A673 (cell line): ENCODE results near the gene CMIP.

Source experiments
- EZH2 ChIP-seq: fragments of 200-600 bp; sonication (generic); IDR thresholded peaks from 2 replicates; pipeline ENCODE4 v1.6.1; 2017; ENCODE audit warnings: borderline replicate concordance, low read depth, mild to moderate bottlenecking, mixed read lengths, antibody characterized with exemption, low read length; ENCODE audit not compliant: poor library complexity, severe bottlenecking
- TF ChIP-seq, protein P1 (sequence below): fragments of 300-800, 200-600 bp; sonication (generic); conservative IDR thresholded peaks from 2 replicates; pipeline ENCODE4 v1.5.1; 2017; ENCODE audit warnings: low read depth, mild to moderate bottlenecking, antibody characterized with exemption, low read length, moderate library complexity, mixed read lengths

DNA sequence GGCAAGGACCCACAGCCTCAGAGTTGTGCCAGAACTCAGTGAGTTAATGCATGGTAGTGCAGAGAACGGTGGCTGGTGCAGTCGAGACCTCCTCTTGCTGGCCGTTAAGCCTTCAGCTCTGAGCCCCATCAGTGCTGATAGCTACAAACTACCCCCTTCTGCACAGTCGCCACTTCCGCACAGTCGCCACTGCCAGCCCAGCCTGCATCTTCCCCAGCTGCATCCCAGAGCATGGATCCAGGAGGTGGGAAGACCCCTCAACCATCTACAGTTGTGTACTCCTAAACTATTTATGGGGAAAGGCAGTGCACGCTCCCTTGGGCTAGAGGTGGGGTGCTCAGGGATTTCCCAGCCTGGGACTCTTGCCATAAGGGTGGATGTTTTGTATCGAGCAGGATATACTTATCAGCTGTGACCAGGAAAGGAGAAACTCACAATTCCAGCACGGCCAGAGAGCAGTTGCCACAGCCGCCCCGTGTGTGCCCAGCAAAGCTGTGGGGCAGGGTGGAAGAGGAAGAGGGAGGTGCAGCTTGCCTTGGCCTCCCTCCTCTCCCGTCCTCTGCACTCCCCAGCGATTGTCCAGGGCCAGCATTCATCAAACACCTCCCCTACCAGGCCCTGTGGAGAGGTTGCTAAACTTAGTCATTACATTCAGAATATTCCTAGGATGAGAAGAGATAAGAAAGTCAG is 49.5 kb upstream of the CMIP start:
- TF ChIP-seq, protein P1, sequence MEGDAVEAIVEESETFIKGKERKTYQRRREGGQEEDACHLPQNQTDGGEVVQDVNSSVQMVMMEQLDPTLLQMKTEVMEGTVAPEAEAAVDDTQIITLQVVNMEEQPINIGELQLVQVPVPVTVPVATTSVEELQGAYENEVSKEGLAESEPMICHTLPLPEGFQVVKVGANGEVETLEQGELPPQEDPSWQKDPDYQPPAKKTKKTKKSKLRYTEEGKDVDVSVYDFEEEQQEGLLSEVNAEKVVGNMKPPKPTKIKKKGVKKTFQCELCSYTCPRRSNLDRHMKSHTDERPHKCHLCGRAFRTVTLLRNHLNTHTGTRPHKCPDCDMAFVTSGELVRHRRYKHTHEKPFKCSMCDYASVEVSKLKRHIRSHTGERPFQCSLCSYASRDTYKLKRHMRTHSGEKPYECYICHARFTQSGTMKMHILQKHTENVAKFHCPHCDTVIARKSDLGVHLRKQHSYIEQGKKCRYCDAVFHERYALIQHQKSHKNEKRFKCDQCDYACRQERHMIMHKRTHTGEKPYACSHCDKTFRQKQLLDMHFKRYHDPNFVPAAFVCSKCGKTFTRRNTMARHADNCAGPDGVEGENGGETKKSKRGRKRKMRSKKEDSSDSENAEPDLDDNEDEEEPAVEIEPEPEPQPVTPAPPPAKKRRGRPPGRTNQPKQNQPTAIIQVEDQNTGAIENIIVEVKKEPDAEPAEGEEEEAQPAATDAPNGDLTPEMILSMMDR, result no peak
- TF ChIP-seq EZH2, result no peak
